Kidney (tissue), 14 donors: Measurements from ENCODE around the gene THEM4. TPM values are rescaled to one million over a fixed set of nuclear protein-coding genes. Genes with fewer than 3 reads are reported as not detected.

Experiments
- DNase-seq, 5 donors: peaks; one replicate each; pipeline ENCODE4 v3.0.0-alpha.2; 2013 to 2020
- FAIRE-seq: peaks from 2 replicates; lab custom pipeline; 2012; peaks lifted over from hg19 to GRCh38; lab: Jason Lieb, UNC
- H3K27ac ChIP-seq, 2 donors: one replicate each; pipeline ENCODE4 v1.7.0; 2013; ENCODE audit warnings: low read depth in 2 of 2, low read length in 2 of 2, inconsistent platforms in 1 of 2
- H3K27me3 ChIP-seq: one replicate; pipeline ENCODE4 v1.7.1; 2013; ENCODE audit warnings: low read length, inconsistent platforms; ENCODE audit not compliant: control insufficient read depth, insufficient read depth
- H3K36me3 ChIP-seq, 3 donors: one replicate each; pipeline versions ENCODE4 v1.7.0 to v1.7.1; 2013; ENCODE audit warnings: low read length in 3 of 3, control low read depth in 1 of 3, inconsistent platforms in 1 of 3; ENCODE audit not compliant: insufficient read depth in 3 of 3, control insufficient read depth in 2 of 3
- H3K4me1 ChIP-seq, 3 donors: one replicate each; pipeline versions ENCODE4 v1.7.0 to v1.7.1; 2013; ENCODE audit warnings: low read length in 3 of 3, inconsistent platforms in 1 of 3, low read depth in 1 of 3; ENCODE audit not compliant: control insufficient read depth in 2 of 3, insufficient read depth in 2 of 3
- H3K4me3 ChIP-seq, 3 donors: one replicate each; pipeline versions ENCODE4 v1.7.0 to v1.8.1; 2013; ENCODE audit warnings: low read length in 3 of 3, control low read depth in 1 of 3, inconsistent platforms in 1 of 3
- H3K9ac ChIP-seq, 3 donors: one replicate each; pipeline versions ENCODE4 v1.7.0 to v1.7.1; 2013; ENCODE audit warnings: low read length in 3 of 3, control low read depth in 1 of 3, inconsistent platforms in 1 of 3
- H3K9me3 ChIP-seq, 3 donors: one replicate each; pipeline versions ENCODE4 v1.7.0 to v1.7.1; 2013; ENCODE audit warnings: low read length in 3 of 3, control low read depth in 1 of 3, inconsistent platforms in 1 of 3; ENCODE audit not compliant: control insufficient read depth in 2 of 3, insufficient read depth in 1 of 3
- CTCF ChIP-seq: IDR thresholded peaks from 3 replicates; pipeline ENCODE4 v1.5.1; 2012; ENCODE audit warnings: mild to moderate bottlenecking, moderate library complexity, borderline replicate concordance; ENCODE audit not compliant: insufficient read depth; ENCODE audit errors: extremely low read depth
- intact Hi-C: fragments of 100-400 bp; cut with DNase I; formaldehyde crosslinking; loops from one replicate; pipeline ENCODE4 v1.11.1; 2022
- polyA plus RNA-seq: library from polyadenylated mRNA; stranded (reverse); fragments of 350-450 nt; fragmentation: Illumina TruSeq; extraction: RNeasy Lipid Tissue Mini Kit (QIAGEN cat#74804); gene quantifications from one replicate; pipeline ENCODE4 v1.2.3, GENCODE V29; 2014; ENCODE audit warnings: low read depth, low replicate concordance; ENCODE audit not compliant: insufficient read depth
- total RNA-seq: library from RNA; stranded (reverse); fragmentation: NEBNext Ultra II Directional; extraction: Animal tissue kit (Norgen Biotek cat#: 25700); gene quantifications from one replicate; pipeline ENCODE4 v1.2.1, GENCODE V29; 2021
- donor health status: control.
- donor health status: control.
- donor health status: control.
- donor health status: control.
- donor health status: control.
- donor health status: DM: yes; HTN: yes; CAD: no.
- donor health status: Normal renal cell carcinoma (clear cell type).

The THEM4 gene
- total and polyA plus RNA-seq, 2 donors from 2014 or later, result 17.5 to 27.9 TPM

GRCh38 chr1:151833172-151833900 lies 76.0 kb downstream of the THEM4 start:
- no peak for FAIRE-seq
- intact Hi-C loops, result no loop called here
- peak overlapping the region; percentile 75 to 88 for H3K27ac ChIP-seq

GRCh38 chr1:151832318-151832980 lies 76.9 kb downstream of the THEM4 start:
- peak overlapping the region; percentile 92 to 98 for H3K27ac ChIP-seq
- intact Hi-C loops, result no loop called here
- H3K36me3 ChIP-seq, result peaks cover 0 to 5% (median 0%) of the 10 kb centered on the region in 3 donors
- TF ChIP-seq CTCF, result no peak
- H3K9ac ChIP-seq, result peak overlapping the region in 1 of 3 donors; percentile 100
- H3K4me3 ChIP-seq, result peak overlapping the region in 2 of 3 donors; percentile 36 to 97
- peaks cover 0 to 45% (median 36%) of the 10 kb centered on the region in 3 donors for H3K4me1 ChIP-seq
- no peaks in the 10 kb centered on the region for H3K9me3 ChIP-seq
- DNase-seq (peak in 2 of 5 donors; percentile 53 to 95), FAIRE-seq (no peak)
- peaks cover 4% of the 10 kb centered on the region for H3K27me3 ChIP-seq

More at GRCh38 chr1:151833172-151833900, 76.0 kb downstream of the THEM4 start:
- Histone ChIP-seq H3K9me3 (no peaks in the 10 kb centered on the region), H3K4me1 (peaks cover 0 to 46% (median 35%) of the 10 kb centered on the region in 3 donors), H3K9ac (peak overlapping the region in 1 of 3 donors; percentile 77), H3K4me3 (peak overlapping the region in 2 of 3 donors; percentile 36 to 54), H3K27me3 (peaks cover 8% of the 10 kb centered on the region), H3K36me3 (peaks cover 0 to 2% (median 0%) of the 10 kb centered on the region in 3 donors)
- TF ChIP-seq CTCF, result no peak
- DNase-seq, result no peak

- Histone ChIP-seq H3K36me3 (peaks cover 0 to 5% (median 0%) of the 10 kb centered on the region in 3 donors), H3K9ac (peak within 1 kb of the TSS in 2 of 3 donors; percentile 94 to 100), H3K27ac (peak within 1 kb of the TSS; percentile 92 to 98), H3K9me3 (no peaks in the 10 kb centered on the region), H3K4me3 (peak within 1 kb of the TSS in 2 of 3 donors; percentile 90 to 97), H3K4me1 (peaks cover 0 to 38% (median 34%) of the 10 kb centered on the region in 3 donors), H3K27me3 (no peaks in the 10 kb centered on the region)
- no peak for FAIRE-seq
- TF ChIP-seq CTCF, result no peak
- DNase-seq, result peak in 1 of 5 donors; percentile 90
- intact Hi-C loops, result no loop called here
Observed at GRCh38 chr1:151831605-151832004, 77.7 kb downstream of the THEM4 start, which contains the start of gene RORC. RORC (minus strand) TSS chr1:151831802; CDS start chr1:151831764, 38 bp downstream.
